Right atrium auricular region (tissue), 2 donors: ENCODE data around the gene ADK. TPM values are rescaled to one million over a fixed set of nuclear protein-coding genes. Genes with fewer than 3 reads are reported as not detected.

ENCODE experiments used
- DNase-seq: peaks from one replicate; pipeline ENCODE4 v3.0.0-alpha.2; 2019; ENCODE audit warnings: low spot score
- H3K27ac ChIP-seq, 2 donors: fragments of 200-600 bp; sonication (generic); 1 replicate in 1 of 2; 2 replicates in 1 of 2; pipeline ENCODE4 v1.5.1; 2016 to 2019
- H3K27me3 ChIP-seq, 2 donors: fragments of 200-600 bp; sonication (generic); one replicate each; pipeline versions ENCODE4 v1.5.1 to v1.6.0; 2017 to 2019
- H3K36me3 ChIP-seq: fragments of 200-600 bp; sonication (generic); one replicate; pipeline ENCODE4 v1.5.1; 2016
- H3K4me1 ChIP-seq, 2 donors: fragments of 200-600 bp; sonication (generic); one replicate each; pipeline versions ENCODE4 v1.5.1 to v1.6.0; 2017 to 2019
- H3K4me3 ChIP-seq, 2 donors: fragments of 200-600 bp; sonication (generic); 1 replicate in 1 of 2; 2 replicates in 1 of 2; pipeline ENCODE4 v1.5.1; 2017 to 2019; ENCODE audit warnings: mild to moderate bottlenecking in 1 of 2, moderate library complexity in 1 of 2
- H3K9me3 ChIP-seq, 2 donors: fragments of 200-600 bp; sonication (generic); one replicate each; pipeline ENCODE4 v1.5.1; 2019
- CTCF ChIP-seq, 2 donors: fragments of 200-600 bp; sonication (generic); IDR thresholded peaks; one replicate each; pipeline ENCODE4 v1.5.1; 2019; ENCODE audit warnings: antibody characterized with exemption in 2 of 2
- total RNA-seq, 2 donors: library from RNA; depleted of rRNA; stranded (reverse); fragments of >200 nt; gene quantifications; one replicate each; pipeline ENCODE4 v1.1.0, GENCODE V29; 2016

Gene ADK
- total RNA-seq, 2 donors from 2014 or later = 23.7 to 31.6 TPM

- no peak for TF ChIP-seq CTCF (IDR thresholded peaks at IDR 0.05)
- no peaks in the 10 kb centered on the region for H3K27me3 ChIP-seq
- no peak overlapping the region for H3K27ac ChIP-seq
- no peaks in the 10 kb centered on the region for H3K36me3 ChIP-seq
- no peaks in the 10 kb centered on the region for H3K9me3 ChIP-seq
- H3K4me3 ChIP-seq = no peak overlapping the region
- DNase-seq = no peak
- H3K4me1 ChIP-seq = no peaks in the 10 kb centered on the region
Observed at GRCh38 chr10:74223755-74224529, 72.9 kb downstream of the ADK start.

GRCh38 chr10:74227697-74228424, 76.8 kb downstream of the ADK start:
- no peaks in the 10 kb centered on the region for H3K9me3 ChIP-seq
- no peak overlapping the region for H3K4me3 ChIP-seq
- TF ChIP-seq CTCF (IDR thresholded peaks at IDR 0.05) = no peak
- no peaks in the 10 kb centered on the region for H3K4me1 ChIP-seq
- no peaks in the 10 kb centered on the region for H3K36me3 ChIP-seq
- no peaks in the 10 kb centered on the region for H3K27me3 ChIP-seq
- no peak overlapping the region for H3K27ac ChIP-seq
- DNase-seq = no peak

- H3K27me3 ChIP-seq = no peaks in the 10 kb centered on the region
- H3K4me3 ChIP-seq = no peak overlapping the region
- no peak overlapping the region for H3K27ac ChIP-seq
- DNase-seq = no peak
- H3K36me3 ChIP-seq = no peaks in the 10 kb centered on the region
- TF ChIP-seq CTCF (IDR thresholded peaks at IDR 0.05) = no peak
- no peaks in the 10 kb centered on the region for H3K9me3 ChIP-seq
- H3K4me1 ChIP-seq = no peaks in the 10 kb centered on the region
Observed at GRCh38 chr10:74231375-74231774, 80.4 kb downstream of the ADK start.

- no peak for DNase-seq
- H3K36me3 ChIP-seq = no peaks in the 10 kb centered on the region
- no peak overlapping the region for H3K27ac ChIP-seq
- TF ChIP-seq CTCF (IDR thresholded peaks at IDR 0.05) = no peak
- H3K4me1 ChIP-seq = no peaks in the 10 kb centered on the region
- H3K4me3 ChIP-seq = no peak overlapping the region
- no peaks in the 10 kb centered on the region for H3K9me3 ChIP-seq
- H3K27me3 ChIP-seq = no peaks in the 10 kb centered on the region
Observed at GRCh38 chr10:74233281-74233680, 82.3 kb downstream of the ADK start.

- Histone ChIP-seq H3K4me1 (no peaks in the 10 kb centered on the region), H3K27ac (no peak overlapping the region), H3K9me3 (no peaks in the 10 kb centered on the region), H3K4me3 (no peak overlapping the region), H3K36me3 (no peaks in the 10 kb centered on the region), H3K27me3 (no peaks in the 10 kb centered on the region)
- no peak for DNase-seq
- peak in 1 of 2 donors; percentile 61 for TF ChIP-seq CTCF (IDR thresholded peaks at IDR 0.05)
Observed at GRCh38 chr10:74234569-74234968, 83.5 kb downstream of the ADK start.
